HG03159 (cell line): Measurements from ENCODE around the gene UBE2N.
"Not testable (repeated sequence)": the region's sequence is repeated elsewhere in the genome, so short reads cannot be mapped to it uniquely, and the experiment has no call there.

Experiments
- ATAC-seq: cut with Tn5 transposase; IDR thresholded peaks from one replicate; pipeline ENCODE4 v1.9.1; 2021; ENCODE audit warnings: mild to moderate bottlenecking, moderate library complexity; ENCODE audit not compliant: unreplicated experiment

The UBE2N gene

DNA sequence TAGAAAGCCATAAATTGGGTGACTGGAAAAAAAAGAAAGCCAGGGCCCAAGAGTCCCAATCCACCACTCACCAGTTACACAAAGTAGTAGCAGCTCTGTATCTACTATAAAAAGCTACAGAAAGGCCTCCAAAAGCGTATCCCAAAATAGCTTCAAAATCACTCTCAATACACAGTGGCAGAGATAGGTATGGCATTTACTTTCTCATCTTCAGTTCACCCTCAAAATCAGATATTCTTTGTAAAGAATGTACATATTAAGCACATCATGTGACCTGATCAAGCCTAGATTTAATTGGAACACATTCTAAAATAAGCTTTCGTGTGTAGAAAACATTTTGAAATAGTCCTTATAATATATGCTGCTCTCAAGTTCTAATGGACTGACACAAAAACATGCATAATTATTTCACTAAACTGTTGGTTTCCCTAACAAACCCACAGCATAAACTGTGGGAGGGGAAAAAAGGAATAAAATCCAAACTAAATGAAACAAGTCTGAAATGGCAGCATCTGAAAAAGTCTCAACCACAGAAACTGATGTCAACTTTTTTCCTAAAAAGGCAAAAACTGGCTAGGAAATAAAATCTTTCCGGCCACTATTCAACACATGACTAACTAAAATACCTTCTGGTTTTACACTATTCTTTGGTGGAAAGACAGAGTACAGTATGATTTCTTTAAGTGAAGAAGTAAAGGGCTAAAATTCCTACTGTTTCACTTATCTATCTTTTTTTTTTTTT lies 25.9 kb downstream of the UBE2N start:
- ATAC-seq: peak; percentile 62

DNA sequence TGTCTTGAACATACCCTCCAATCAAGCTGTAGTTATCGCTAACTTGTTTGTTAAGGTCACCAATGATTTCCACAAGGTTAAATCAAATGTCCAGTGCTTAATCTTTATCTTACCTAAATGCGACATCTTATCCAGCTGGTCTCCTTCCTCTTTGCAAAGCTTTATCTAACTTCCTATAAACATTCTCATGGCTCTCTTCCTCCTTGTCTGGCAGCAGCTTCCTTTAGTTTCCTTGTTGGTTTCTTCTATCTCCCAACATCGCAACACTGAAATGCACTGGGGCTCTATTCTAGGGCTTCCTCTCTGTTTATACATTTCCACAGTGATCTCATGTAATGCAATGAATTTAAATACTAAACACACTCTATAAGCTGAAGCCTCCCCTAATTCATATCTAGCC lies 28.7 kb downstream of the UBE2N start:
- ATAC-seq: no peak

DNA sequence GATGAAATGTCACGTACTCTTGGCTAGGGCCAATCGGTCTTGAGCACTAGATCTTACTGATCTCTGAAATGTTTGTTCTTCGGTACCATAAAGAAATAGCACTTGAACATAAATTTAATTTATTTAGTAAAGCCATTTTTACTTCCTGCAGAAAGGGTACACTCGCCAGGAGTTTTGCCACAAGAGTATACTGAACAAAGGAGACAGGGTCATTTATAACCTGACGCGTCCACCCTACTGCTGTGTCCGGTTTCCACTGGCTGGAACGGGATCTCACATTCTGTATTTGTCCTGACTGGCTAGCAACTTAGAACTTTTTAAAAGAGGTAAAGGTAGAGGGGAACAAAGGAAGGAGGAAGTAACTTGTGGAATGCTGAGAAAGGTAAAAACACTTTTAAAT lies 29.4 kb downstream of the UBE2N start:
- ATAC-seq: not testable (repeated sequence)

DNA sequence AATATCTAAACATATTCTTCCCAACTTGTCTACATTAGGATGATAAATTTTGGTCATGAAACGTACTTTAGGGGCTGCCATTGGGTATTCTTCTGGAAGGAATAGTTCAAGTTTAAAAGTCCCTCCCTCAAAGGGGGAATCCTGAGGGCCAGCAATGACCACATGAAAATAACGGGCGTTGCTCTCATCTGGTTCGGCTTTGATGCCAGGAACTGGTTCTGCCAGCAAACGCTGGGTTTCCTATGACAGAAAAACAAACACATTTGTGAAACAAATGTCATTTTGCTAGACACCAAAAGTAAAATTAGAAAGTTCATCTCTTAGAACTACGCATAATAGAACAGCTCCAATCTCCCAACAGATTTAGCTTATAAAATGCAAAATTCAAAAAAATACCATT lies 30.7 kb downstream of the UBE2N start:
- ATAC-seq: not testable (repeated sequence)

DNA sequence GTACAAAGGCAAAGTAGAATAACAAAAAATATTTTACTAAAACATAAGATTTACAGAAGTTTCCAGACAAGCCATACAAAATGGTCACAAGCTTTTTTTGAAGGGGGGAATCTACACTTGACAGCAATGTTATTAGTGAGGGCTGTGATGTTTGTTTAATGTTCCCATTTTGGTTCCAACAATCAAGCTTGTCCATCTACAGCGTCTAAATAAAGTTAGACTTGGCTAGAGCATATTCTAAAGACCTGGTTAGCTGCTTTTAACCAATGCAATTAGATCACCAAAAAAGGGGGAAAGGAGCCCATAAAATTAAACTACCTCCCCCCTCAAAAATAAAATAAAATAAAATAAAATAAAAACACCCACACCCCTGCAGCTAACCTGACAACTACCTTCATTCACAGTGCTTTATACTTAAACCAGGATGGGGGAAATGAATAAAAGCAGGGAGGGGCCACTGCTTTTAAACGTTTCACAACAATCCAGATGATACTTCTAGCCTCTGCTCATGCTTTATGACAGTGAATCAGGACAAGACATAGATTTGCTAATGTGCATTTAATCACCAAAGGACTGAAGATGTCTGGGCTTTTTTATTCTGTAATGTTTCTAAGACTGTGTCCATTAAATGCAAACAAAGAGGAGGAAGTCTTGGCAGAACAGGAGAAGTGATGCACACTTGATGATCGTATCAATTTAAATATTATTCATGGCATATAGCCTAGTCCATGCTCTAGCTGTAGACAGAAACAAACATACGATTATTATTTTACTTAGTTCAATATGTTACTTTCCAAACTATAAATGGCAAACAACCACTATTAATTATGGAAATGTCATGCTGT lies 32.2 kb downstream of the UBE2N start:
- not testable (repeated sequence) for ATAC-seq

DNA sequence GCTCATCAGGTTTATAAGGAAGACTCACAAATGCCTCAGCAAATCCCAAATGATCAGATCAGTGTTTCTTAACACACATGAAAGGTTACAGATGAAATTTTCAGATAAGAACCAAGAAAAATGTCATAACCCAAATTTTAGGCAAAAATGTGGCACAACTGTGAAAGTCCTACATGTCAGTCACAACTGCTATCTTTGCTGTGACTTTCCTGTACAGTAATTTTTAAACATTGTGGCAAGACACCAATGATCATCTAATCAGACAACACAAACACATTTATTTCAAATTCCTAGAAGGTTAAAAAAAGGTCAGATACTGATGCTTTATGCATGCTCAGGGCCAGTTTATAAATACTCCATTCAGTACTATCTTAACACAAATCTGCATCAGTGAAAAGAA lies 32.9 kb downstream of the UBE2N start:
- no peak for ATAC-seq

DNA sequence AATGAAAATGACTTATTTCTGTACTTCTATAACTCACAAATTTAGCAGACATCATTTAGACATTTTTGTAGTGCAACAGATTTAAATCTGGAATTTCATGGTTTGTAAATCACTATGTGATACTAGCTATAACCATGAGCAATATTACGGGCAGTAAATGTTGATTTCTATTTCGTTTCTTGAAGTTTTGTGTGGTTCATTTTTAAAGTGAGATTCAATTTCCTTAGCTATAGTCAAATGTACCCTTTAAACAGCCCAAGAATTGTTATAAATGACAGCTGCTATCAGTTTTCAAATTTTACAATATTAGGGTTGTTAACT lies 33.8 kb downstream of the UBE2N start:
- no peak for ATAC-seq

DNA sequence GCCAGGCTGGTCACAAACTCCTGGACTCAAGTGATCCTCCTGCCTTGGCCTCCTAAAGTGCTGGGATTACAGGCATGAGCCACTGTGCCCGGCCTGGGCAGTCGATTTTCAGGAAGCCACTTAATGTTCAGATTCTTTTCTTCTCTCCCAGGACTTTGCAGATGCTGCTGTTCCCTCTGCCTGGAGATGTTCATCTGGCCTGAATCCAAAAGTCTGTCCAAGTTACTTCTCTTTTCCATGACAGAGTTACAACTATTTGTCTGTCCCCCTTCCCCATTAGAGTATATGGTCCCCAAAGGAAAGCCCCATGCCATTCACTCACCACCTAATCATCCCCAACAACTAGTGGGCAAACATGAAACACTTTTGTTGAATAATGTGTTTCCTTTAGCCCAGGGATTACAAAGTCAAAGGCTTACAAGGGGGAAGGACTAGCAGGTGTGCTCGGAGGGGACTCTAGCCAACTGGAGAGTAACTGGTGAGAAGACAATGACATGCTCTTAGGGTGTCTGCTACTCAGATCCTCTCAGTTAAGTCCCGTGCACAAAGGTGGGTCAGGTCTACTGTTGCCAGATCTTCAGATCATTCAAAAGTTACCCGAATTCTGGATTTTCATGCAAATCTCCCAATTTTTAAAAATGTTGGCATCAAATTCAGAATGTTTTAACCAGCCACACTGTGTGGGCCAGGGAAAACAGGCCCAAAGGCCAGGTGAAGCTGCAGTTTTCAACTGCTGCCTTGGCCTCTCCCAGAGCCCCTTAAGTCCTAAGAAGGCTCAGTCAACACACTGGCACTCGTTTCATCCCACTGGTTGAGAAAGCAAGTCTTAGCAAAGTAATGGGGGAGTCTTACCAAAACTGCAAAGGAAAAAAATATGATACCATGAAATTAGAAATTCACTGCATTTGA lies 34.4 kb downstream of the UBE2N start:
- no peak for ATAC-seq

DNA sequence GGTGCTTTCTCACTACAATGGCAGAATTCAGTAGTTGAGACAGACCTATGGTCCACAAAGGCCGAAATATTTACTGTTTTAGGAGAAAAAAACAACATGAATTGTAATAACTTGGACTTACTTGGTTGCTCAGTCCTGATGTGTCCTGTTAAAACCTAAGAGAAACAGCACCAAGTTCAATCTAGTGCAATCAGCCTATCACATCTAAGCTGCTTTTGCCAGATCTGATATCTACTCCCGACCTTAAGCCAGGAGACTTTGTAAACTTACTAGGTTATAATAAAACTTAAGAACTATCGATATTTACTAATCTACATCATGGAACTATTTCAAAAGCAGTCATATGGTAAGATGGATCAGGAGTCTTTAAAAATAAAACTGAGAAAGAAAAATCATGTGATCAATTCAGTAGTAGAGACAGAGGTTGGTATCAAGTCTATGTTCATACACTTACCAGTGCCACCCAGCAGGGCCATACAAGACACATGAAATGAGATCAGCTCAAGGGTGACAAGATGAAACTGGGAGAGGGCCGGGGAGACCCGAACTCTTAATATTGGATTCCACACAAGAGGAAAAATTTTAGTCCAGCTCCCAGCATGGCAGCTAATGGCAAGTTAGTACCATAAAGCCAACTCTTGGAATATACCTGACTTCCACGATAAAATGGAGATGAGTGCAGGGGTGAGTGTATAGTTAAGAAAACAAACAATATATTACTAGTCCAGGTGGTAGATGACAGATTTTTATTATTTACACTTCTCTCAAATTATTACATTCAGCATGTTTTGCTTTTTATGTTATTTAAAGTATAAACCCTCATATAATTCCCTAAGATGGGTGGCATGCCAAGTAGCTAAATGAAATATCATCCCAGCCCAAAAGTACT lies 36.5 kb downstream of the UBE2N start:
- ATAC-seq: no peak

DNA sequence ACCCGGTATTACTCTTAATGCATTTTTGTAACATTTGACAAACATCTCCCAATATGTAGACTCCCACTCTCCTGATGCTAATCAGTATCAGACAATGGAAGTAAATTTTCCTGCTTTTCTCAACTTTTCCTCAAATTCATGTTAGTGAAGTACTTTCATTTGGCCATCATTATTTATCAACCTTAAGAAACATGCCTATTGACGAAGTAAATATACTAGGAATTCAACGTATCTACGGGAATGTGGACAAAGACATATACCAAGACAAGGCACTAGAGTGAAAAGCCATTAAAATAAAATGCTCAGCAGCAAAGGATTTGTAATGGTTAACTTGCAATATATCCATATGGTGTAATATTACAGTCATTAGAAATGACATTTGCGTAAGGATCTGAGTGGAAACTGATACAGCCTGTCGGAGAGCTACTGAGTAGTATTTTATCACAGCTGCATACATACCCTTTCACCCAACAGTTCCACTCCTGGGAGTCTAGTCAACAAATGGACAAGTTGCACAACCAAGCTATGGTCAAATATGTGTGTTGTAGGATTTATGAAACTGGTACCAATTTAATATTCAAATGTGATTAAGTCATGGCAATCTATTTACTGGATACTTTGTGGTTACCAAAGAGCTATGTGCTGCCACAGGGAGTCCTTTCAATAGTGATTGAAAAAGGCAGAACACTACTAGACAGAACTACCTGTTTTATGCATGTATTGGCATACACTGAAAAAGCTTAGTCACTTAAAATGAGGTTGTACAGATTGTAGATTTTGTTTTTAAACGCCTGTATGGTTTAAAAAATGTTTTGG lies 37.6 kb downstream of the UBE2N start:
- no peak for ATAC-seq

DNA sequence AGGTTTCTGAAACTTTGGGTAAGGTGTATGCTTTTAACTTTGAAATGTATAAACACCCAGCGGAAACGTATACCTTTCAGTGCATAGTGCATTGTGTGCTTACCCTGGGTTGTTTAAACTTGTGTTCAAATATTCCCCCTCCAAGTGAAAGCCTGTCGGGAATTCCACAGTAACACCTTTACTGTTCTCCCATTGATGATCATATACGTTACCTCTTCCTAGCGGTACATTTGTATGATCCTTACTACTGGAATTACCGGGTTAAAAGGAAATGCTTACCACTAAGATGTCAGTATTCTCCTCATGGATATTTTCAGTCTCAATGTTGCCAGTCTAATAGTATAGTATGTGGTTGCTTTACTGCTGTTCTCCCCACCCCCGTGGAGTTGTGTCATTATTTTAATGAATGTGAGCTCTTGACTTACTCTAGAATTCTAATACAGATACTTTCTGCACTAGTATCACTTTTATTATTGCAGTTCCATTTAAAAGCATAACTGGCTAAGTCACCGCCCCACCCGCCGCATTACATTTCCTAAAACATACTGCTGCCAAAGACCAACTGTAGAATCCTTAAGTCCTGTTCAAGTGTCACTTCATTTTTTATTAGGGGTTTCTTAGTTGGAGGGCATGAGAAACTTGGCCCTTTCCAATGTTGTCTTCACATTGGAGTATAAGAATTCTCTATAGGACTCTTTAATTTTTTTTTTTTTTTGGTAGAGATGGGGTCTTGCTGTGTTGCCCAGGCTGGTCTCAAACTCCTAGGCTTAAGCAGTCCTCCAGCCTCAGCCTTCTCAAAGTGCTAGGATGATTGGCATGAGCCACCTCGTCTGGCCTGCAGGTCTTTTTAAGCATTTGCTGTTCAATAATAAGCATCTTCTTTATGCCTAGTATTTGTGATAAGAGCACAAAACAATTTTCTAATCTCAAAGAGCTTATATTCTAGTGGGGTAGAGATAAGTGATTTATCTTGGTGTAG lies 39.1 kb downstream of the UBE2N start:
- no peak for ATAC-seq

DNA sequence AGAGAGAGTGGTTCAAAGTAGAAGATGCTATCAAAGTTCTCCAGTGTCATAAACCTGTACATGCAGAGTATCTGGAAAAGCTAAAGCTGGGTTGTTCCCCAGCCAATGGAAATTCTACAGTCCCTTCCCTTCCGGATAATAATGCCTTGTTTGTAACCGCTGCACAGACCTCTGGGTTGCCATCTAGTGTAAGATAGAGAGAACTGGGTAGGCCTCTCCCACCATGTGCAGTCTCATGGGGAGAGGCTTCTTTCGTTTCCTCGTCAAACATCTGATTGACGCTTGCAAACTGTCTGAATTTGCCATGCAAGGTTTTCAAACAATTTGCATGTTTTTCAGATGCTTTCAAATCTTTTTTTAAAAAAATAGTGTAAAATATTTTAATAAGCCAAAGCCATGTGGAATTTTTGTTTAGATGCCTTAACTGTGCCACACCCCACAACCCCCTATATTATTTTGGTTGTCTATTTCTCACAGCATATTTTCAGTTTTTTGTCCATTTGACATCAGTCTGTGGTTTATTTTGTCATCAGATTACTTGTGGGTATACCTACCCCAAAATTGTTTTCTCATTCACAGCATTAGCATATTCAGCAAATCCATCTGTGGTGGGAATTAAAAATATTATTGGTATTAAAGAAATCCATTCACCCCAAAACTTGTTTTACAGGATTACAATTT lies 42.4 kb downstream of the UBE2N start:
- ATAC-seq: peak; percentile 76

DNA sequence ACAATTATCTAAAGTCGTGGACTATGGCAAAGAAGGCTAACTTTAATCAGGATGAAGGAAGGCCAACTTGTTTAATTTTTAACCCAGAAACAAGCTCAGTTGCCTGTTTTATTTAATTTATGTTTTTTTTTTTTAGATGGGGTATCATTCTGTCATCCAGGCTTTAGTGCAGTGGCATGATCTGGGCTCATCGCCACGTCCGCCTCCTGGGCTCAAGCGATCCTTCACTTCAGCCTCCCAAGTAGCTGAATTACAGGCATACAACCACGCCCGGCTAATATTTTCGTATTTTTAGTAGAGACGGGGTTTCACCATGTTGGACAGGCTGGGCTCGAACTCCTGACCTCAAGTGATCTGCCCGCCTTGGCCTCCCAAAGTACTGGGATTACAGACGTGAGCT lies 44.3 kb downstream of the UBE2N start:
- no peak for ATAC-seq

DNA sequence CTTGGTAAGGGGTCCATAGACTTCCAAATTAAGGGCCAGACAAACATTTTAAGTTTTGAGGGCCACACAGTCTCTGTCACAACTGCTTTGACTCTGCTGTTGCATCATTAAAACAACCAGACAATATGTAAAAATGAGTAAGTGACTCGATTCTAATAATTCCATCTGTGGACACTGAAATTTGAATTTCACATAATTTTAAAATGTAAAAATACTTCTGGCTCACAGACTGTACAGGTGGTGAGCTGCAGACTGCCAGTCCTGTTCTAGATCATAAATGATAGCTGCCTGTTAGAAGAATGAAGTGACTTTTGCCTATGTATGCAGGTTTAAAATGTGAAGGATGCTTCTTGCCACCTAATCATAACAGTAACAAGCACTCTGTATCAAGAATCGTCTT lies 48.3 kb downstream of the UBE2N start:
- ATAC-seq: no peak

DNA sequence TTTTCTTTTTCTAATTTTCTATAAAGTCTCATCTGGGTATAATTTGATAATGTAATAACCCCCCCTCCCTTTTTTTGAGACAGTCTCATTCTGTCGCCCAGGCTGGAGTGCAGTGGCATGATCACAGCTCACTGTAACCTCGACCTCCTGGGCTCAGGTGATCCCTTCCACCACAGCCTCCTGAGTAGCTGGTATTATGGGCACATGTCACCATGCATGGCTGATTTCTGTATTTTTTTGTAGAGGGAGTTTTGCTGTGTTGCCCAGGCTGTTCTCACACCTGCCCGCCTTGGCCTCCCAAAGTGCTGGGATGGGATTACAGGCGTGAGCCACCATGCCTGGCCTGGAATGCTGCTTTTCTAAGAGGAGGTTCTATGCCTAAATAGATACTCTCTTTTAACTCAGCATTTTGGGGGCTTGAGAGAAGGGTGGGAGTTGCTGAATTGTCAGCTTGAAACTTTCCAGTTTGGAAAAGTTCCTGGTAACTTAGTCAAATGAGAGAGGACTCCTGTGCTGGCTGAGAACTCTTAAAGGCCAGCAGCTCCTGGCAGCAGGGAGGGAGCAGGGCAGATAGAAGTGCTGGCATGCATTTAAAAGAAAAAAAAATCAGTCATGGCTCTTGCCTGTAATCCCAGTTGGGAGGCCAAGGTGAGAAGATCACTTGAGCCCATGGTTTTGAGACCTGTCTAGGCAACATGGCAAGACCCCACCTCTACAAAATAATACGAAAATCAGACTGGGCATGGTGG lies 51.0 kb downstream of the UBE2N start:
- ATAC-seq: no peak

DNA sequence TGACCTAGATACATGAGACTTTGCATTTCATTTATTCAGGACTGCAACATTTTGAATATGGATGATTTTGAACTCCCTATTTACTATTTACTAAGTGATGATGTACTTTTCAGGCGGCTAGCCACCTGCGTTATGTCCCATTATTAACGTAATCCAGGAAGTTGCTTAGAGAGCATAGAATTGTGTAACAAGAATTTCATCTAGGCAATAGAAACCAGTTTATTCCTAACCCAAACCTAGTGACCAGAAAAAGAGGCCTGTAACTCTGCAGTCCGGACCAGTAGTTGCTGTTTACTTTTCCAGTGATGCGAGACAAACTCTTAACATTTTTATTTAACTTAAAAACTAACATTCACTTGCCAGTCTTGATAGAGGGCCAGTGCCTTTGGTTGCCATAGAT lies 51.7 kb downstream of the UBE2N start:
- ATAC-seq: no peak

DNA sequence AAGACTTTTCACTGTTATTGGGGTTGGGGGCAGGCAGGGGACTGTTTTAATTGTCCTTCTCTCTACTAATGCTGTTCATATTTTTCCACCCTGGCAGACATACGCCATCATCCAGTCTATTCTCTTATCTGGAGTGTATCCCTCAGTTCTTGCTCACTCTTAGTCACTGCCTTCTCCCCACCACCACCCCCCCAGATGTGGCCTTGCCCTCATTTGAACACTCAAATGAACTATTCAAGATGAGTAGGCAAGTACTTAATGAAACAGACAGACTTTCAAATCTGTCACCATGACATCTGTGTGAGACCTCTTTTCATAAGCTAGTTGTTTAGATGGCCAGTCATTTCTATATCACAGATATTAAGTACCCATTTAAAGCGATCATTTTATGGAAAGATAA lies 54.0 kb downstream of the UBE2N start:
- ATAC-seq: no peak
